HG02642 (cell line): ENCODE measurements around the gene CDK18.

Source experiments
- ATAC-seq: cut with Tn5 transposase; IDR thresholded peaks from one replicate; pipeline ENCODE4 v1.9.1; 2021; ENCODE audit warnings: mild to moderate bottlenecking; ENCODE audit not compliant: unreplicated experiment, poor library complexity

CDK18 gene

GRCh38 chr1:205582046-205582445, 77.6 kb downstream of the CDK18 start:
- no peak for ATAC-seq
